GM18505 (cell line): ENCODE measurements around the gene PPP4R2.

Source experiments
- ATAC-seq: cut with Tn5 transposase; IDR thresholded peaks from one replicate; pipeline ENCODE4 v1.9.1; 2021; ENCODE audit not compliant: unreplicated experiment
- POLR2A ChIP-seq: IDR thresholded peaks from 4 replicates; pipeline ENCODE4 v1.6.1; 2011; ENCODE audit warnings: borderline replicate concordance; ENCODE audit not compliant: insufficient read depth, insufficient read length; ENCODE audit errors: extremely low read depth

Gene PPP4R2

GRCh38 chr3:73107215-73107614 is 110.6 kb downstream of the PPP4R2 start:
- no peak for TF ChIP-seq POLR2A
- ATAC-seq = no peak

GRCh38 chr3:73107676-73108187 is 111.1 kb downstream of the PPP4R2 start:
- TF ChIP-seq POLR2A = no peak
- no peak for ATAC-seq

GRCh38 chr3:73108750-73109149 is 112.1 kb downstream of the PPP4R2 start:
- TF ChIP-seq POLR2A = no peak
- no peak for ATAC-seq

- no peak for TF ChIP-seq POLR2A
- no peak for ATAC-seq
Observed at GRCh38 chr3:73110530-73110929, 113.9 kb downstream of the PPP4R2 start.

- no peak for TF ChIP-seq POLR2A
- no peak for ATAC-seq
Observed at GRCh38 chr3:73114711-73115110, 118.1 kb downstream of the PPP4R2 start.

GRCh38 chr3:73115806-73116205 is 119.2 kb downstream of the PPP4R2 start:
- no peak for TF ChIP-seq POLR2A
- no peak for ATAC-seq
